Memory B cell (primary cell): ENCODE results near the gene LRP1-AS.
"Not testable (repeated sequence)": the region's sequence is repeated elsewhere in the genome, so short reads cannot be mapped to it uniquely, and the experiment has no call there.

ENCODE experiments used
- ATAC-seq: fragments of 150-1000 bp; cut with Tn5 transposase; 2 replicates; pipeline ENCODE4 v1.10.0; 2021; ENCODE audit warnings: low read depth, mild to moderate bottlenecking, moderate library complexity
- DNase-seq, 2 donors: peaks; one replicate each; pipeline ENCODE4 v3.0.0; 2022; ENCODE audit warnings: low spot score in 2 of 2
- H3K27ac Mint-ChIP-seq: one replicate; pipeline ENCODE4 v1.8.0; 2022; ENCODE audit warnings: mild to moderate bottlenecking, moderate library complexity, mixed read lengths
- H3K27me3 Mint-ChIP-seq: one replicate; pipeline ENCODE4 v1.8.0; 2022; ENCODE audit warnings: mixed read lengths
- H3K36me3 Mint-ChIP-seq: one replicate; pipeline ENCODE4 v1.8.0; 2022; ENCODE audit warnings: mild to moderate bottlenecking, mixed read lengths
- H3K4me1 Mint-ChIP-seq: one replicate; pipeline ENCODE4 v1.8.0; 2022; ENCODE audit warnings: mixed read lengths
- H3K4me3 Mint-ChIP-seq: one replicate; pipeline ENCODE4 v1.8.0; 2022; ENCODE audit warnings: mild to moderate bottlenecking, moderate library complexity, mixed read lengths
- H3K9me3 Mint-ChIP-seq: one replicate; pipeline ENCODE4 v1.8.0; 2022; ENCODE audit warnings: mixed read lengths

Gene LRP1-AS

DNA sequence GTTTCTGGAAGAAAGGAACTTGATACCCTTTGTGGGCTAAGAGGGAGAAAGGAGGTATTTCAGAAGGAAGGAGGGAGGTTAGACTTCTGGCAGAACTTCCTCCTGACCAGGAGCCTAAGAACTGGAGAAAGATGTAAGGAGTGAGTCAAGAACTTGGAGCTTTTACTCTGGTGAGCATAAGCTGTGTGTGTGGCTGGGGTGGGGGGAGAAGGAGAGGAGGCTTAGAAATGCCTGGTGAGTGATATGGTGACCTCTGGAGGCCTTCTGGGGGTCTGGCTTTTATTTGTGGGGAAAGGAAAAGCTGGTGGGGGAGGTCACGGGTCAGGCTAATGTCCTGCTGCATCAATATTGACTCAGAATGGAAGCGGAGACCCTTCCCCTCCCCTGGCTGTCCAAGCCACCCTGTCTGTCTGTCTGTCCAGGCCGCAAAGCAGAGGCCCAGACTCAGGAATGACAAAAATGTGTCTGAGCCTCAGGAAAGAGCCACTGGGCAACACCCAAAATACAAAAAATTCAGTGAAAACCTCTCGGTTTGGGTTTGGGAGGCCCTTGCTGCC lies 14.3 kb downstream of the LRP1-AS start:
- H3K27me3 Mint-ChIP-seq, result no peaks in the 10 kb centered on the region
- H3K4me1 Mint-ChIP-seq, result peaks cover 3% of the 10 kb centered on the region
- no peak for DNase-seq
- H3K36me3 Mint-ChIP-seq, result no peaks in the 10 kb centered on the region
- no peak for ATAC-seq
- H3K27ac Mint-ChIP-seq, result no peak overlapping the region
- H3K9me3 Mint-ChIP-seq, result no peaks in the 10 kb centered on the region
- H3K4me3 Mint-ChIP-seq, result no peak overlapping the region

DNA sequence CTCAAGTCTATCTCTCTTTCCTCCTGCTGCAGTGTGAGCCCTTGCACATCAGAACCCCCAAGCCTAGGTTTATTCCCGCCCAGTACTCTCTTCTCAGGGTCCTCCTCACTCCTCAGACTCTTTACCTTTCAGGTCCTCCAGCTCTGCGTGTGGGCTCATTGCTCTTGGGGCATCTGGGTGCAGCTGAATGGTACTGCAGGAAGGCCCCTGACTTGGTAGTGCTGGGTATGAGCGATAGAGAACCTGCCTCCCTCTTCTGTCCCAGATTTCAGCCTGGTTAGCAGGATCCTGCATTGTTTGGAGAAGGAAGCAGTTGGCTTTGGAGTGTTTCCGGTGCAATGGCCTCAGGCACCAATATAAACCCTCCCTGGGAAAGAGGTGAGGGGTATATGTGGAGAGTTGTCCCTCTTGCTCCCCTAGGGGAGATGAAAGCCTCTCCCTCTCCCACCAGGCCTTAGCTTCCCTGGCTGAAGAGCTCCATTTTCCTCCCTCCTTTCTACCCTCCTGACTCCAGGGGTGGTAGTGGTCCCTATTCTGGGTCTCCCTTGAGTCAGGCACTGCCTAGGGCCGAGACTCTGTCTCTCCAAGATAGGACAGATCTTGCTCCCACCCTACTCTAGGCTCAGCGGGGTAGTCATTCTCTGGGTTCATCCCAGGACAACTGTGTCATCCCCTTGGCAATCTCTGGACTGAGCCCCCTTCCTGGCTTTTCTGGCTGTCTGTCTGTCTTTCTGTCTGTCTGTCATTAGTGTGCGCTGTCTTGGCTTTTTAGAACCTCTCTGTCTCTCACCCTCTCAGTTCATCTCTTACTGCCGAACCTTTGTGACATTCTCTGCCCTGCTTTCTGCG lies 15.3 kb downstream of the LRP1-AS start:
- no peak for ATAC-seq
- no peak for DNase-seq
- no peak overlapping the region for H3K27ac Mint-ChIP-seq
- H3K27me3 Mint-ChIP-seq, result no peaks in the 10 kb centered on the region
- peaks cover 4% of the 10 kb centered on the region for H3K4me1 Mint-ChIP-seq
- H3K36me3 Mint-ChIP-seq, result no peaks in the 10 kb centered on the region
- H3K4me3 Mint-ChIP-seq, result no peak overlapping the region
- no peaks in the 10 kb centered on the region for H3K9me3 Mint-ChIP-seq

DNA sequence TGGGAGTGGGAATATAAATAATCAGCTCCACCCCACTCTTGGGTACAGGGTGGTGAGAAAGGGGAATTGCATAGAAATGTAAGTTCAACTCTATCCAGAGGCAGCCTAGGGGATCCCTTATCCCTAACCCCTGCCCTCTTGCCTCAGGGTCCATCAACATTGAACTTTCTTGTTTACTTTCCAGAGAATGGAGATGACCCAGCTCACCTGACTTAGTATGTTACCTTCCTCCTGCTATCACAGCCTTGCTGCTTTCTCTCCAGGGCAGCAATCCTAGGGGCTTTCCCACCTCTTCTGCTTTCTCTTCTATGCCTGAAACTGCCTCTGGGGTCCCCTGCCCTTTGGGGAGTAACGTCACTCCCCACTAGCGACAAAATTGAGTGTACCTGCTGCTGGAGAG lies 16.5 kb downstream of the LRP1-AS start:
- H3K4me1 Mint-ChIP-seq, result peaks cover 5% of the 10 kb centered on the region
- no peaks in the 10 kb centered on the region for H3K27me3 Mint-ChIP-seq
- no peak for DNase-seq
- H3K36me3 Mint-ChIP-seq, result no peaks in the 10 kb centered on the region
- no peaks in the 10 kb centered on the region for H3K9me3 Mint-ChIP-seq
- H3K27ac Mint-ChIP-seq, result no peak overlapping the region
- peak; percentile 66 for ATAC-seq
- H3K4me3 Mint-ChIP-seq, result no peak overlapping the region

DNA sequence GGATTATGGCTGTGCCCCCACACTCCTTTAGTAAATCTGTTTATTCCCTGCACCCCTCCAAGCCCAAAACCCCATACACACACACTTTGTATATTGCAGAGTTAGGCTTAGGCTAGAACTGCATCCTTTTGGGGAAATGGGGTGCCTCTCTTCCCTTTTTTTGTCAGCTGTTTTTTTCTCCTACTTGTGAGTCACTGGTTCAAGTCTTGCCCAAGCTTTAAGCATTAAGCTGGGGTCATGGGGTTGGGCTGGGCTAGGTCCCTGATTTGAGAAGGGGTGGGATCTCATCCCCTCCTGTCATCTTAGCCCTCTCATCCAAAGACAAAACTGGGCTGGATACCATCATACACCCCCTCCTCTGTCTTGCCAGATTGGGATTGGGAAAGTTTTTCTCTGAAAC lies 17.5 kb downstream of the LRP1-AS start:
- peak overlapping the region; percentile 38 for H3K4me3 Mint-ChIP-seq

DNA sequence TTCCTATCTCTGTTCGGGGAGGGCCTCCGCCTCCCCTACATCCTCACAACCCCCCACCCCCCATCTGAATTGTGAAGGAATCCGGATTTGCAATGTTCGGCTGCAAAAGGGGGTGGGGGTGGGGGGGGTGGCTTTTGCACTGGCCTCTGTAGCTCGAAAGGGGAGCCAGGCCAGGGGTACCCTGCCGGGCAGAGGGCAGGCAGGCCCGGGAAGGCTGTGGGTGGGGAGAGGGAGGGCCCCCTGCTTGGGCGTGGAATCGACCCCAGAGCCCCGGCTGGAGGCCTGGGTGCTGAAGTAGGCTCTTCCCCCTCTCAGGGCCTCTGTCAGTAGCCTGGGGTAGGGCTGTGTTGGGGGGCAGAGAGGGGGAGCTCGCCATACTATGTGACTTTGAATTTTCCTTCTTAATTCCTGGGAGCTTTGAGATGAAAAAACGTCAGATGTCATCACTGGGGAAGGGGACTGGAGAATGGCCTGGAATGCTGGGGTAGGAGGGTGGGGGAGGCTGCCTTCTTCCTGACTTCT lies 18.0 kb downstream of the LRP1-AS start:
- H3K27ac Mint-ChIP-seq, result no peak overlapping the region
- H3K36me3 Mint-ChIP-seq, result no peaks in the 10 kb centered on the region
- H3K4me1 Mint-ChIP-seq, result peaks cover 5% of the 10 kb centered on the region
- peak overlapping the region; percentile 38 for H3K4me3 Mint-ChIP-seq
- no peak for ATAC-seq
- no peaks in the 10 kb centered on the region for H3K27me3 Mint-ChIP-seq
- DNase-seq, result no peak
- no peaks in the 10 kb centered on the region for H3K9me3 Mint-ChIP-seq

More for the DNA sequence above, 17.5 kb downstream of the LRP1-AS start:
- Mint-ChIP-seq H3K9me3 (no peaks in the 10 kb centered on the region), H3K27ac (no peak overlapping the region), H3K27me3 (no peaks in the 10 kb centered on the region), H3K4me1 (peaks cover 5% of the 10 kb centered on the region), H3K36me3 (no peaks in the 10 kb centered on the region)
- ATAC-seq, result no peak
- DNase-seq, result no peak

DNA sequence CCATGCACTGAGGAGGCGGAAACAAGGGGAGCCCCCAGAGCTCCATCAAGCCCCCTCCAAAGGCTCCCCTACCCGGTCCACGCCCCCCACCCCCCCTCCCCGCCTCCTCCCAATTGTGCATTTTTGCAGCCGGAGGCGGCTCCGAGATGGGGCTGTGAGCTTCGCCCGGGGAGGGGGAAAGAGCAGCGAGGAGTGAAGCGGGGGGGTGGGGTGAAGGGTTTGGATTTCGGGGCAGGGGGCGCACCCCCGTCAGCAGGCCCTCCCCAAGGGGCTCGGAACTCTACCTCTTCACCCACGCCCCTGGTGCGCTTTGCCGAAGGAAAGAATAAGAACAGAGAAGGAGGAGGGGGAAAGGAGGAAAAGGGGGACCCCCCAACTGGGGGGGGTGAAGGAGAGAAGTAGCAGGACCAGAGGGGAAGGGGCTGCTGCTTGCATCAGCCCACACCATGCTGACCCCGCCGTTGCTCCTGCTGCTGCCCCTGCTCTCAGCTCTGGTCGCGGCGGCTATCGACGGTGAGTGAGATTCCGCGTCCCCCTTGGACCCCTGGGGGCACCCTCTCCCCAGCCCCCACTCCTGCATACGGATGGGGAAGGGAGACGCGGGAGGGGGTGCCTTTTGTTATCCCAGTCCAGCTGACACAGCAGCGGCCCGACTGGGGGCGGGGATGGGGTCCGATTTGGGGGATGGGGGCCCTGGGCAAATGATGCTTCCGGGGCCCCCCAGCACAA lies 18.7 kb downstream of the LRP1-AS start:
- peaks cover 8% of the 10 kb centered on the region for H3K4me1 Mint-ChIP-seq
- peaks cover 2% of the 10 kb centered on the region for H3K9me3 Mint-ChIP-seq
- peaks cover 2% of the 10 kb centered on the region for H3K36me3 Mint-ChIP-seq
- DNase-seq, result no peak
- peak overlapping the region; percentile 28 for H3K27ac Mint-ChIP-seq
- ATAC-seq, result no peak
- H3K27me3 Mint-ChIP-seq, result peaks cover 2% of the 10 kb centered on the region
- H3K4me3 Mint-ChIP-seq, result peak overlapping the region; percentile 91

DNA sequence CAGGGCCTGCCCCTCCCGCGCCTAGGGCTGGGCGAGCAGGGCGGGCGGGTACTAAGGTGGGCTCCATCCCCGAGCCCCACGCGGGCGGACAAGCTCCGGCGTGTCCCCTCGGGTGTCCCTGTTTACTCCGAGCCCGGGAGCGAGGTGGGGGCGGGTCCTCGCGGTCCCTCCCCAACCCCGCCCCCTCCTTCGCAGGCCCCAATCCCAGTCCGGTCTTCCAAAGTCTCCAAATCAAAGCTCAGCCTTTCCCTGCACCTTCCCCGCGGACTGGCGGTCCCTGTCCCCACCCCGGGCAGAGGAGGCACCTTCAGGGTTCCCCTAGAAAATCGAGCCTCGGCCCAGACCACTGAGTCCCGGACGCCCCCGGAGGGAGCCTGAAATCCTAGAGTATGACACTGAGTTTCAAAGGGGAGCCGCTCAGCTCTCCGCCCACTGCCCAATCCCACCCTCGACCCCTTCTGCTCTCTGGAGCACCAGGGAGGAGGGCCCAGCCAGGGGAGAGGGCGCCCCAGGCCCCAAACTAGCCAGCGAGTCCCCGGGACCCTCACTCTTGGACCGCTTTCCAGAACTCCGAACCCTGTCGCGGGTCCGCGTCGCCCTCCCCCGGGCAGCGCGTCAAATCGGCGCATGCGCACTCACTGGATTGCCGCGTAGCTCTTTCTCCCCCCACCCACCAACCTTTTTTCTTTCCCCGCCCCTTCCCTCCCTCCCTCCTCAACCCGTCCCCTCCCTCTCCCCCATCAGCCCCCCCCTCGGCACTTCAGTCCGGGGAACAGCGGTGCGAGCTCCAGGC lies 19.5 kb downstream of the LRP1-AS start, which contains the start of gene LRP1:
Gene LRP1, plus strand, starts transcription at position 758 of the 793 bp plus-strand sequence. CDS start 482 bp downstream, outside the sequence.
- H3K27me3 Mint-ChIP-seq, result peaks cover 2% of the 10 kb centered on the region
- H3K4me1 Mint-ChIP-seq, result peaks cover 8% of the 10 kb centered on the region
- peaks cover 2% of the 10 kb centered on the region for H3K36me3 Mint-ChIP-seq
- ATAC-seq (peak; percentile 45), DNase-seq (peak; percentile 55 to 59)
- peaks cover 3% of the 10 kb centered on the region for H3K9me3 Mint-ChIP-seq
- peak within 1 kb of the TSS; percentile 91 for H3K4me3 Mint-ChIP-seq
- peak within 1 kb of the TSS; percentile 28 for H3K27ac Mint-ChIP-seq

DNA sequence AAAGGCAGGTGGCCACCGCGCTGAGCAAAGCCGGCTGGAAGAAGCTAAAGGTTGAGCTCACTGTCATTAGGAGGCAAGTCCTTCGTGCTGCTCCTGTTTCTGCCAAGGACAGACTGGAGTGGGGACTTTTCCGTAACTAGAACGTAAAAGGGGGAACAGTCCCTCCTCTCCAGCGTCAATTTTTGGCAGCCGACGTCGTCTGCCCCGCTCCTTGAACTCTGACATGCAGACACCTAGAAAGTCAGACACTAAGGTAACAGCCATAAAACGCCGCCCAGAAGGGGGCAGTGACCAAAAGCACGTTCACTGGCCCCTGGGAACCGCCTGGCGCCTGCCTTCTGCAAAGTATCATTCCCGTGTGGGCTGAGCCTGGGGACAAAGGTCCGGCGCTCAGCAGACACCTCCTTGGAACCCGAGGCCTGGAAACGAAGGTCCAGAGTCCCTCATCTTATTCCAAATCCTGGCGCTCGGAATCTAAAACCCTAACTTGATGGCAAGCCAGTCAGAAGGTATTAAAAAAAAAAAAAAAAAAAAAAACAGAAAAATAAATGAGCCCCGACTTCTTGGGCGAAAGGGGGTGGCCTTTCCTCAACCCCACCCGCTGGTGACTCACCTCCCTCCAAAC lies 20.2 kb downstream of the LRP1-AS start:
- ATAC-seq (peak; percentile 40), DNase-seq (peak; percentile 34 to 39)
- Mint-ChIP-seq H3K4me3 (peak overlapping the region; percentile 91), H3K4me1 (peaks cover 8% of the 10 kb centered on the region), H3K36me3 (peaks cover 2% of the 10 kb centered on the region), H3K9me3 (peaks cover 3% of the 10 kb centered on the region), H3K27ac (no peak overlapping the region), H3K27me3 (peaks cover 2% of the 10 kb centered on the region)

DNA sequence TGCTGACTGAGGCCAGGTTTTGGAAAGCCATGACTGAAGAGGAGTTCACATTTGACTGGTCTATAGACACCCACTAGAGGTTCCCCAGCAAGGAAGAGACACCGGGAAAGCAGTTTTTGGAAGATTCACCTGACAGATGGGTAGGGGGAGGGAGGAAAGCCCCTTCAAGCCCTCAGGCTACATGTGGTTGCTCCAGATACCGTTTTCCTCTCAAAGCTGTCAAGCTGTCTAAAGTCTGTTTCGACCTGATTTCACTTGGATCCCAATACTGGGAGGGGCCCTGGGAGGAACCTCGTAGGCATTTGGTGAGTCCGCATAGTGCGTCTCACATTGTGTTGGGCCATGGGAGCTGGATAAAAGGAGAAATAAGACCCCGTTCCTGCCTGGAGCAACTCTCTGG lies 20.9 kb downstream of the LRP1-AS start:
- no peak overlapping the region for H3K27ac Mint-ChIP-seq
- ATAC-seq (no peak), DNase-seq (no peak)
- H3K9me3 Mint-ChIP-seq, result peaks cover 3% of the 10 kb centered on the region
- H3K36me3 Mint-ChIP-seq, result peaks cover 2% of the 10 kb centered on the region
- H3K4me3 Mint-ChIP-seq, result peak overlapping the region; percentile 48
- peaks cover 2% of the 10 kb centered on the region for H3K27me3 Mint-ChIP-seq
- H3K4me1 Mint-ChIP-seq, result peaks cover 8% of the 10 kb centered on the region

DNA sequence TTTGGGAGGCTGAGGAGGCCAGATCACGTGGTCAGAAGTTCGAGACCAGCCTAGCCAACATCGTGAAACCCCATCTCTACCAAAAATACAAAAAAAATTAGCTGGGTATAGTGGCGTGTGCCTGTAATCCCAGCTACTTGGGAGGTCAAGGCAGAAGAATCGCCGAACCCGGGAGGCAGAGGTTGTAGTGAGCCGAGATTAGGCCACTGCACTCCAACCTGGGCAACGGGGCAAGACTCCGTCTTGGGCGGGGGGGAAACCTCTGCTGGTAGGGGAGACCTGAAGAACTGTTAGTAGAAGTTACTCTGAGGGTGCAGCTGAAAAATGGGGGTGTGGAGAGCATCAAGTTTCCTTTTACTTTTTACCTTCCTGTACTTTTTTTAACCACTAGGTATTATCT lies 21.4 kb downstream of the LRP1-AS start:
- ATAC-seq, result no peak
- Mint-ChIP-seq H3K4me3 (no peak overlapping the region), H3K27ac (no peak overlapping the region), H3K9me3 (peaks cover 3% of the 10 kb centered on the region), H3K4me1 (peaks cover 7% of the 10 kb centered on the region), H3K36me3 (peaks cover 2% of the 10 kb centered on the region), H3K27me3 (peaks cover 2% of the 10 kb centered on the region)
- DNase-seq, result no peak

DNA sequence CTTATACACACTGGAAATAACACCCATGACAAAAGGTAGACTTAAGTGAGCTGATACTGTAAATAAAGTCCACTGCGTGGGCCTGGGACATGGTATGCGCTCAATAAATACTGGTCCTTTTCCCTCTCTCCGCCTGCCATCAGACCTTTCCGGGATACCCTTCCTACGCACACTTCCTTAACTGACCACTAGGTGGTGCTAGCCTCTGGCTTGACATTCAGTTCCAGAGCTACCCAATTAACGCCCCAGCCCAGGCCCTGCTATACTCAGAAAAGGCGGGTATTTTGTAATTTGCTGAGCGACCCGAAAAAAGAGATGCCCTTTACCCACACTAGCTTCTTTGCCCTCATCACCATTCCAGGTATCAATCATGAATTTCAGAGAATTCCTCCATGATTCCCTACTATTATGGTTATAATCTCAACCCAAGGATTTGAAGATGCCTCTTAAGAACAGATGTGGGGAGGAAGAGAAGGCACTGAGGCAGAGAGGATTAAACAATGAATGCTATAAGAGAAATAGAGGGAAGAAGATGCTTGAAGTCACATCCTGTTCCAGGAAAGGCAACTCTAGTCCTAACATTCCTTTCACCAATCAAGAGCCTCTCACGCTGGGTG lies 23.1 kb downstream of the LRP1-AS start:
- no peak overlapping the region for H3K27ac Mint-ChIP-seq
- H3K4me3 Mint-ChIP-seq, result no peak overlapping the region
- peaks cover 3% of the 10 kb centered on the region for H3K9me3 Mint-ChIP-seq
- ATAC-seq, result peak; percentile 71
- peaks cover 5% of the 10 kb centered on the region for H3K4me1 Mint-ChIP-seq
- peaks cover 2% of the 10 kb centered on the region for H3K36me3 Mint-ChIP-seq
- peaks cover 2% of the 10 kb centered on the region for H3K27me3 Mint-ChIP-seq
- DNase-seq, result peak; percentile 77 to 78

DNA sequence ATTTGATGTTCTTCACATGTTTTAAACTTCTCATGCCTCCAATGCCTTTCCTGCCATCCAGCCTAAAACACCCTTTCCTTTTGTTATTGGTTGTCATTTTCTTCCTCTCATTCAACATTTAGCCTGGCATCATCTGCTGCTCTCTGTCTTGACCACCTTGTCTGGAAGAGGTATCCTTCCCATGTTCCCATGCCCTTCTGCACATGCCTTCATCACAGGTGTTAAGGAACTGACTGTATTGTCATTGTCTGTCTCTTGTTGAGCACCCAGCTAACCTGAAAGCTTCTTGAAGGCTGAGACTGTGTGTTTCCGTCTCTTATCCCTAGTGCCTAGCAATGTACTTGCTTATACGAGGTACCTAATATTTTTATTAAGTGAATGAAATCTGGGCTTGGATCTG lies 23.6 kb downstream of the LRP1-AS start:
- no peak overlapping the region for H3K27ac Mint-ChIP-seq

DNA sequence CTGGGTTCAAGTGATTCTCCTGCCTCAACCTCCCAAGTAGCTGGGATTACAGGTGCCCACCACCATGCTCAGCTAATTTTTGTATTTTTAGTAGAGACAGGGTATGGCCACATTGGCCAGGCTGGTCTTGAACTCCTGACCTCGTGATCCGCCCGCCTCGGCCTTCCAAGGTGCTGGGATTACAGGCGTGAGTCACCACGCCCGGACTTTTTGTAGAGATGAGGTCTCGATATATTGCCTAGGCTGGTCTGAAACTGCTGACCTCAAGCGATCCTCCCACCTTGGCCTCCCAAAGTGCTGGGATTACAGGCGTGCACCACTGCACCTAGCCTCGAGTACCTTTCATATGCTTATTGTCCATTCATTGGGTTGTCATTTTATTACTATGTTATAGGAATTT lies 26.7 kb downstream of the LRP1-AS start:
- not testable (repeated sequence) for H3K9me3 Mint-ChIP-seq, H3K27ac Mint-ChIP-seq, ATAC-seq, H3K36me3 Mint-ChIP-seq, H3K27me3 Mint-ChIP-seq, H3K4me3 Mint-ChIP-seq, DNase-seq
- peaks cover 12% of the 10 kb centered on the region for H3K4me1 Mint-ChIP-seq

More for the DNA sequence above, 23.6 kb downstream of the LRP1-AS start:
- peaks cover 2% of the 10 kb centered on the region for H3K36me3 Mint-ChIP-seq
- DNase-seq (no peak), ATAC-seq (no peak)
- no peak overlapping the region for H3K4me3 Mint-ChIP-seq
- peaks cover 10% of the 10 kb centered on the region for H3K4me1 Mint-ChIP-seq
- H3K27me3 Mint-ChIP-seq, result peaks cover 2% of the 10 kb centered on the region
- H3K9me3 Mint-ChIP-seq, result peaks cover 3% of the 10 kb centered on the region
